Parathyroid adenoma (tissue), 2 donors: ENCODE measurements around the gene SFMBT2.

ENCODE experiments used
- H2AFZ ChIP-seq: fragments of 300-600 bp; sonication (generic); one replicate; pipeline ENCODE4 v1.7.0; 2017; ENCODE audit warnings: antibody characterized with exemption, mild to moderate bottlenecking
- H3K27ac ChIP-seq: fragments of 300-600 bp; sonication (generic); one replicate; pipeline ENCODE4 v1.7.0; 2017
- H3K27me3 ChIP-seq: fragments of 300-600 bp; sonication (generic); one replicate; pipeline ENCODE4 v1.7.0; 2017; ENCODE audit warnings: low read length; ENCODE audit not compliant: control insufficient read depth, insufficient read depth
- H3K36me3 ChIP-seq: fragments of 300-600 bp; sonication (generic); one replicate; pipeline ENCODE4 v1.7.0; 2017; ENCODE audit warnings: low read length; ENCODE audit not compliant: control insufficient read depth, insufficient read depth
- H3K4me1 ChIP-seq: fragments of 300-600 bp; sonication (generic); one replicate; pipeline ENCODE4 v1.7.0; 2017; ENCODE audit warnings: control low read depth
- H3K4me2 ChIP-seq: fragments of 300-600 bp; sonication (generic); one replicate; pipeline ENCODE4 v1.7.0; 2017; ENCODE audit warnings: low read length
- H3K4me3 ChIP-seq: fragments of 300-600 bp; sonication (generic); one replicate; pipeline ENCODE4 v1.7.0; 2017; ENCODE audit warnings: low read depth, low read length
- H3K79me2 ChIP-seq: fragments of 300-600 bp; sonication (generic); one replicate; pipeline ENCODE4 v1.7.0; 2017; ENCODE audit warnings: control low read depth
- H3K9ac ChIP-seq: fragments of 300-600 bp; sonication (generic); one replicate; pipeline ENCODE4 v1.7.0; 2017; ENCODE audit warnings: mild to moderate bottlenecking
- H3K9me3 ChIP-seq: fragments of 300-600 bp; sonication (generic); one replicate; pipeline ENCODE4 v1.7.0; 2017; ENCODE audit warnings: low read length; ENCODE audit not compliant: control insufficient read depth
- CTCF ChIP-seq: fragments of 300-600 bp; sonication (generic); IDR thresholded peaks from one replicate; pipeline ENCODE4 v1.7.0; 2017; ENCODE audit warnings: antibody characterized with exemption, mild to moderate bottlenecking
- donor health status: primary hyperparathyroidism.

The SFMBT2 gene

DNA sequence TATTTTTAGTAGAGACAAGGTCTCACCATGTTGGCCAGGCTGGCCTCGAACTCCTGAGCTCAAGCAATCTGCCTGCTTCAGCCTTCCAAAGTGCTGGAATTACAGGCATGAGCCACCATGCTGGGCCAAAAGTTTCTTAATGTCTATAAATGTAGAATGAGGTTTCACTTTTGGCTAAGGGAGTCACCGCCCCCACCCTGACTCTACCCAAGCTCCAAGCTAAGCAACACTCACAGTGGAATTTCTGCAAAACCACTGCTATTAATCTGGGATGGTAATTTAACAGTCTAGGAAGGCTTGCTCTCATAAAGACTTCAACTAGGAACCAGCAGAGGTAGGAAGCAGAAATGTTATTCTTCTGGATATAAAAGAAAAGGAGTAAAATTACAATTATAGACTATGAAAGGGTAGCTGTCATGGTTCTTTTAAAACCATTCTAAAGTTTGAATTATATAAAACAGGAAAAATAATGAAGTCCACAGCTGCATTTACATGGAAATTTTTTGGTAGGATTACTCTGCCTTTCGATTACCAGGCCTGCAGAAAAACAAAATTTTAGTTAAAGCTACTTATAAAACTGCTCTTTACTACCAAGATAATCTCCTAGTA is 211.6 kb downstream of the SFMBT2 start:
- Histone ChIP-seq H3K27me3 (no peaks in the 10 kb centered on the region), H3K4me1 (no peaks in the 10 kb centered on the region), H3K27ac (no peak overlapping the region), H3K36me3 (no peaks in the 10 kb centered on the region), H3K4me2 (no peak overlapping the region), H3K4me3 (no peak overlapping the region), H3K9ac (no peak overlapping the region), H3K79me2 (no peaks in the 10 kb centered on the region), H2AFZ (no peak overlapping the region), H3K9me3 (no peaks in the 10 kb centered on the region)
- no peak for TF ChIP-seq CTCF

GRCh38 chr10:7196284-7196683 is 214.6 kb downstream of the SFMBT2 start:
- Histone ChIP-seq H3K4me1 (no peaks in the 10 kb centered on the region), H3K36me3 (no peaks in the 10 kb centered on the region), H3K27me3 (no peaks in the 10 kb centered on the region), H3K79me2 (no peaks in the 10 kb centered on the region), H3K9me3 (no peaks in the 10 kb centered on the region), H3K27ac (no peak overlapping the region), H2AFZ (no peak overlapping the region), H3K4me2 (no peak overlapping the region), H3K9ac (no peak overlapping the region), H3K4me3 (no peak overlapping the region)
- TF ChIP-seq CTCF, result no peak

- no peaks in the 10 kb centered on the region for H3K79me2 ChIP-seq
- no peak overlapping the region for H3K4me2 ChIP-seq
- H2AFZ ChIP-seq, result no peak overlapping the region
- no peak overlapping the region for H3K4me3 ChIP-seq
- no peak for TF ChIP-seq CTCF
- no peaks in the 10 kb centered on the region for H3K27me3 ChIP-seq
- H3K27ac ChIP-seq, result no peak overlapping the region
- no peaks in the 10 kb centered on the region for H3K9me3 ChIP-seq
- H3K9ac ChIP-seq, result no peak overlapping the region
- H3K4me1 ChIP-seq, result no peaks in the 10 kb centered on the region
- no peaks in the 10 kb centered on the region for H3K36me3 ChIP-seq
These were observed 215.7 kb downstream of the SFMBT2 start for GRCh38 chr10:7195118-7195517.

DNA sequence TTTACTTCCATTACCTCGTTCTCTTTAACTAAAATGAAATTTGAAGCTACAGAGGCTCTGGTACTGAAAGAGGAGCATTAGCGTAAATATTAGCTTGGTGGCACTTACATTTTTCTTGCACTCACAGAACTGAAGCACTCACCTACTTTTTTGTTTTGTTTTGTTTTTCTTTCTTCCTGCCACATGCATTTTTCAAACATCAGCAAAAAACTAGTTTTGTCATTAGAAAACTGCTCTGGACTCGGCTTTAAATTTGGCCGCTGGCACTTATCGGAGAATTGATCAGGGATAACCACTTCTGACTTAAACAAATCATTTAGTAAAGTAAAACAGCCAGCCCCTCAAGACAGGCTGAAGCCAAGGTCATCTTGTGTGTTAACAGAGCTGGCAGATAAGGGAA is 216.3 kb downstream of the SFMBT2 start:
- H3K4me2 ChIP-seq, result no peak overlapping the region
- TF ChIP-seq CTCF, result no peak

DNA sequence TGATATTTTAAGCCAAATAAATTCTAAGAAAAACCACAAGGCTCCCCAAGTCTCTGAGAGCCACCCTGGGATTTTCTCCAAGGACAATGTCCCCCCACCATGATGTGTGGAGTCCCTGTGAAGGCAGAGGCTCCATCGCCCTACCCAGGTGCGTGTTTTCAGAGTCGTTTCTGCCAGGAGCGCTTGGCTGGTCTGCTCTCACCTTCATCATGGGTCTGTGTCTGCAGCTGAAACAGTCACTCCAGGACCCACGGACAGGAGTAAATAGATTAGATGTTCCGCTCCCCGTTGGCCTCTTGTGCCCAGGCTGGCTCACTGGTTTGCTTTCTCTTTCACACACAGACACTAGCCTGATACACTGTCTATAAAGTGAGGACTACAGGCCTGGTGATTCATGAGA is 217.5 kb downstream of the SFMBT2 start:
- Histone ChIP-seq H3K79me2 (no peaks in the 10 kb centered on the region), H3K4me1 (no peaks in the 10 kb centered on the region), H2AFZ (no peak overlapping the region), H3K27me3 (no peaks in the 10 kb centered on the region), H3K36me3 (no peaks in the 10 kb centered on the region), H3K4me3 (no peak overlapping the region), H3K4me2 (no peak overlapping the region), H3K27ac (no peak overlapping the region), H3K9me3 (no peaks in the 10 kb centered on the region), H3K9ac (no peak overlapping the region)
- no peak for TF ChIP-seq CTCF

More for the DNA sequence above, 216.3 kb downstream of the SFMBT2 start:
- Histone ChIP-seq H3K27me3 (no peaks in the 10 kb centered on the region), H3K79me2 (no peaks in the 10 kb centered on the region), H2AFZ (no peak overlapping the region), H3K27ac (no peak overlapping the region), H3K36me3 (no peaks in the 10 kb centered on the region), H3K4me3 (no peak overlapping the region), H3K9me3 (no peaks in the 10 kb centered on the region), H3K9ac (no peak overlapping the region), H3K4me1 (no peaks in the 10 kb centered on the region)
